ENCODE data around the gene XRCC4.

The XRCC4 gene

GRCh38 chr5:83167538-83167937 lies 90.2 kb downstream of the XRCC4 start:
- no peaks in the 10 kb centered on the region for H3K9me3 Mint-ChIP-seq (ENCODE audit: low read depth)
- no peaks in the 10 kb centered on the region for H3K4me1 Mint-ChIP-seq (ENCODE audit: low read depth)
- no peak overlapping the region for H3K4me3 Mint-ChIP-seq
- H3K27ac Mint-ChIP-seq: no peak overlapping the region
- H3K27me3 Mint-ChIP-seq: no peaks in the 10 kb centered on the region
- peaks cover 8% of the 10 kb centered on the region for H3K36me3 Mint-ChIP-seq

GRCh38 chr5:83169571-83170337 lies 92.4 kb downstream of the XRCC4 start:
- H3K4me1 Mint-ChIP-seq (ENCODE audit: low read depth): no peaks in the 10 kb centered on the region
- H3K4me3 Mint-ChIP-seq: no peak overlapping the region
- H3K9me3 Mint-ChIP-seq (ENCODE audit: low read depth): no peaks in the 10 kb centered on the region
- H3K36me3 Mint-ChIP-seq: peaks cover 8% of the 10 kb centered on the region
- no peaks in the 10 kb centered on the region for H3K27me3 Mint-ChIP-seq
- H3K27ac Mint-ChIP-seq: no peak overlapping the region

GRCh38 chr5:83172011-83172410 lies 94.7 kb downstream of the XRCC4 start:
- H3K36me3 Mint-ChIP-seq: peaks cover 7% of the 10 kb centered on the region
- H3K27ac Mint-ChIP-seq: no peak overlapping the region
- H3K27me3 Mint-ChIP-seq: no peaks in the 10 kb centered on the region
- no peaks in the 10 kb centered on the region for H3K4me1 Mint-ChIP-seq (ENCODE audit: low read depth)
- H3K9me3 Mint-ChIP-seq (ENCODE audit: low read depth): no peaks in the 10 kb centered on the region
- H3K4me3 Mint-ChIP-seq: no peak overlapping the region

GRCh38 chr5:83172655-83173054 lies 95.3 kb downstream of the XRCC4 start:
- Mint-ChIP-seq H3K4me1 (ENCODE audit: low read depth) (no peaks in the 10 kb centered on the region), H3K36me3 (peaks cover 2% of the 10 kb centered on the region), H3K27ac (no peak overlapping the region), H3K9me3 (ENCODE audit: low read depth) (no peaks in the 10 kb centered on the region), H3K4me3 (no peak overlapping the region), H3K27me3 (no peaks in the 10 kb centered on the region)

- peaks cover 2% of the 10 kb centered on the region for H3K36me3 Mint-ChIP-seq
- H3K9me3 Mint-ChIP-seq (ENCODE audit: low read depth): no peaks in the 10 kb centered on the region
- no peak overlapping the region for H3K27ac Mint-ChIP-seq
- no peaks in the 10 kb centered on the region for H3K27me3 Mint-ChIP-seq
- H3K4me3 Mint-ChIP-seq: no peak overlapping the region
- H3K4me1 Mint-ChIP-seq (ENCODE audit: low read depth): no peaks in the 10 kb centered on the region
Observed at GRCh38 chr5:83173826-83174225, 96.5 kb downstream of the XRCC4 start.

GRCh38 chr5:83177803-83178202 lies 100.5 kb downstream of the XRCC4 start:
- no peaks in the 10 kb centered on the region for H3K9me3 Mint-ChIP-seq (ENCODE audit: low read depth)
- no peak overlapping the region for H3K27ac Mint-ChIP-seq
- no peak overlapping the region for H3K4me3 Mint-ChIP-seq
- no peaks in the 10 kb centered on the region for H3K4me1 Mint-ChIP-seq (ENCODE audit: low read depth)
- no peaks in the 10 kb centered on the region for H3K27me3 Mint-ChIP-seq
- peaks cover 3% of the 10 kb centered on the region for H3K36me3 Mint-ChIP-seq

- Mint-ChIP-seq H3K4me1 (ENCODE audit: low read depth) (no peaks in the 10 kb centered on the region), H3K4me3 (no peak overlapping the region), H3K27me3 (no peaks in the 10 kb centered on the region), H3K27ac (no peak overlapping the region), H3K36me3 (peaks cover 3% of the 10 kb centered on the region), H3K9me3 (ENCODE audit: low read depth) (no peaks in the 10 kb centered on the region)
Observed at GRCh38 chr5:83179966-83180365, 102.6 kb downstream of the XRCC4 start.

GRCh38 chr5:83184534-83184933 lies 107.2 kb downstream of the XRCC4 start:
- Mint-ChIP-seq H3K4me1 (ENCODE audit: low read depth) (no peaks in the 10 kb centered on the region), H3K27ac (no peak overlapping the region), H3K27me3 (no peaks in the 10 kb centered on the region), H3K4me3 (no peak overlapping the region), H3K36me3 (peaks cover 6% of the 10 kb centered on the region), H3K9me3 (ENCODE audit: low read depth) (no peaks in the 10 kb centered on the region)

GRCh38 chr5:83192947-83193346 lies 115.6 kb downstream of the XRCC4 start:
- H3K4me3 Mint-ChIP-seq: no peak overlapping the region
- H3K27me3 Mint-ChIP-seq: no peaks in the 10 kb centered on the region
- H3K9me3 Mint-ChIP-seq (ENCODE audit: low read depth): no peaks in the 10 kb centered on the region
- H3K27ac Mint-ChIP-seq: no peak overlapping the region
- H3K4me1 Mint-ChIP-seq (ENCODE audit: low read depth): no peaks in the 10 kb centered on the region
- H3K36me3 Mint-ChIP-seq: peaks cover 4% of the 10 kb centered on the region

- Mint-ChIP-seq H3K27me3 (no peaks in the 10 kb centered on the region), H3K4me3 (no peak overlapping the region), H3K9me3 (ENCODE audit: low read depth) (no peaks in the 10 kb centered on the region), H3K36me3 (peaks cover 11% of the 10 kb centered on the region), H3K4me1 (ENCODE audit: low read depth) (no peaks in the 10 kb centered on the region), H3K27ac (no peak overlapping the region)
Observed at GRCh38 chr5:83197326-83197967, 120.1 kb downstream of the XRCC4 start.

GRCh38 chr5:83199126-83199525 lies 121.8 kb downstream of the XRCC4 start:
- Mint-ChIP-seq H3K4me1 (ENCODE audit: low read depth) (no peaks in the 10 kb centered on the region), H3K27ac (no peak overlapping the region), H3K9me3 (ENCODE audit: low read depth) (no peaks in the 10 kb centered on the region), H3K36me3 (peaks cover 11% of the 10 kb centered on the region), H3K27me3 (no peaks in the 10 kb centered on the region), H3K4me3 (no peak overlapping the region)

GRCh38 chr5:83204651-83205050 lies 127.3 kb downstream of the XRCC4 start:
- Mint-ChIP-seq H3K4me3 (no peak overlapping the region), H3K27me3 (no peaks in the 10 kb centered on the region), H3K4me1 (ENCODE audit: low read depth) (no peaks in the 10 kb centered on the region), H3K36me3 (peaks cover 18% of the 10 kb centered on the region), H3K27ac (no peak overlapping the region), H3K9me3 (ENCODE audit: low read depth) (no peaks in the 10 kb centered on the region)

- H3K9me3 Mint-ChIP-seq (ENCODE audit: low read depth): no peaks in the 10 kb centered on the region
- no peak overlapping the region for H3K4me3 Mint-ChIP-seq
- H3K4me1 Mint-ChIP-seq (ENCODE audit: low read depth): no peaks in the 10 kb centered on the region
- no peak overlapping the region for H3K27ac Mint-ChIP-seq
- H3K27me3 Mint-ChIP-seq: no peaks in the 10 kb centered on the region
- H3K36me3 Mint-ChIP-seq: peaks cover 21% of the 10 kb centered on the region
Observed at GRCh38 chr5:83209963-83210362, 132.6 kb downstream of the XRCC4 start.

GRCh38 chr5:83219077-83219476 lies 141.7 kb downstream of the XRCC4 start:
- peaks cover 10% of the 10 kb centered on the region for H3K36me3 Mint-ChIP-seq
- H3K27me3 Mint-ChIP-seq: no peaks in the 10 kb centered on the region
- H3K4me3 Mint-ChIP-seq: no peak overlapping the region
- no peak overlapping the region for H3K27ac Mint-ChIP-seq
- no peaks in the 10 kb centered on the region for H3K4me1 Mint-ChIP-seq (ENCODE audit: low read depth)
- no peaks in the 10 kb centered on the region for H3K9me3 Mint-ChIP-seq (ENCODE audit: low read depth)

- Mint-ChIP-seq H3K4me1 (ENCODE audit: low read depth) (no peaks in the 10 kb centered on the region), H3K4me3 (no peak overlapping the region), H3K9me3 (ENCODE audit: low read depth) (no peaks in the 10 kb centered on the region), H3K27ac (no peak overlapping the region), H3K36me3 (peaks cover 12% of the 10 kb centered on the region), H3K27me3 (no peaks in the 10 kb centered on the region)
Observed at GRCh38 chr5:83219495-83219894, 142.1 kb downstream of the XRCC4 start.

- Mint-ChIP-seq H3K4me1 (ENCODE audit: low read depth) (no peaks in the 10 kb centered on the region), H3K27ac (no peak overlapping the region), H3K27me3 (no peaks in the 10 kb centered on the region), H3K36me3 (peaks cover 15% of the 10 kb centered on the region), H3K9me3 (ENCODE audit: low read depth) (no peaks in the 10 kb centered on the region), H3K4me3 (no peak overlapping the region)
Observed at GRCh38 chr5:83220331-83220730, 143.0 kb downstream of the XRCC4 start.
